Mesothelial cell of epicardium (in vitro differentiated cells): Measurements from ENCODE around the gene TBATA. TPM values are rescaled to one million over a fixed set of nuclear protein-coding genes. Genes with fewer than 3 reads are reported as not detected.

Experiments
- DNase-seq, 2 experiments: peaks; one replicate each; pipeline ENCODE4 v3.0.0; 2021; ENCODE audit warnings: low spot score in 2 of 2; ENCODE audit not compliant: unreplicated experiment in 2 of 2
- H3K27ac Mint-ChIP-seq: 2 replicates; pipeline ENCODE4 v1.8.0; 2021; ENCODE audit warnings: mixed read lengths
- H3K27me3 Mint-ChIP-seq: 2 replicates; pipeline ENCODE4 v1.8.0; 2021; ENCODE audit warnings: low read depth, mixed read lengths
- H3K36me3 Mint-ChIP-seq: 2 replicates; pipeline ENCODE4 v1.8.0; 2021; ENCODE audit warnings: mixed read lengths
- H3K4me1 Mint-ChIP-seq: 2 replicates; pipeline ENCODE4 v1.8.0; 2021; ENCODE audit warnings: mixed read lengths
- H3K4me3 Mint-ChIP-seq: 2 replicates; pipeline ENCODE4 v1.8.0; 2021; ENCODE audit warnings: mild to moderate bottlenecking, moderate library complexity, mixed read lengths
- H3K9me3 Mint-ChIP-seq: 2 replicates; pipeline ENCODE4 v1.8.0; 2021; ENCODE audit warnings: mixed read lengths
- CTCF ChIP-seq: fragments of 200-600 bp; sonication (generic); IDR thresholded peaks from one replicate; pipeline ENCODE4 v1.5.0; 2021; ENCODE audit warnings: antibody characterized with exemption; ENCODE audit not compliant: unreplicated experiment
- total RNA-seq: library from RNA; stranded (reverse); gene quantifications from 3 replicates; pipeline ENCODE4 v1.2.1, GENCODE V29; 2021

The TBATA gene
- total RNA-seq, 1 donor from 2014 or later, result not detected

- peaks cover 9% of the 10 kb centered on the region for H3K9me3 Mint-ChIP-seq
- no peak overlapping the region for H3K4me3 Mint-ChIP-seq
- peaks cover 1% of the 10 kb centered on the region for H3K27me3 Mint-ChIP-seq
- no peak for TF ChIP-seq CTCF
- no peaks in the 10 kb centered on the region for H3K4me1 Mint-ChIP-seq
- no peak overlapping the region for H3K27ac Mint-ChIP-seq
- H3K36me3 Mint-ChIP-seq, result no peaks in the 10 kb centered on the region
- DNase-seq, result no peak
These were observed 21.7 kb upstream of the TBATA start for GRCh38 chr10:70806841-70807240.

- Mint-ChIP-seq H3K4me1 (no peaks in the 10 kb centered on the region), H3K27ac (no peak overlapping the region), H3K27me3 (peaks cover 1% of the 10 kb centered on the region), H3K9me3 (peaks cover 12% of the 10 kb centered on the region), H3K4me3 (no peak overlapping the region), H3K36me3 (no peaks in the 10 kb centered on the region)
- TF ChIP-seq CTCF, result no peak
- DNase-seq, result no peak
These were observed 20.5 kb upstream of the TBATA start for GRCh38 chr10:70805619-70806215.

GRCh38 chr10:70804421-70804808 lies 19.2 kb upstream of the TBATA start:
- DNase-seq, result no peak
- H3K4me1 Mint-ChIP-seq, result no peaks in the 10 kb centered on the region
- TF ChIP-seq CTCF, result no peak
- H3K27me3 Mint-ChIP-seq, result peaks cover 5% of the 10 kb centered on the region
- H3K9me3 Mint-ChIP-seq, result peaks cover 12% of the 10 kb centered on the region
- H3K36me3 Mint-ChIP-seq, result no peaks in the 10 kb centered on the region
- H3K27ac Mint-ChIP-seq, result no peak overlapping the region
- H3K4me3 Mint-ChIP-seq, result no peak overlapping the region

GRCh38 chr10:70803775-70804420 lies 18.7 kb upstream of the TBATA start:
- no peaks in the 10 kb centered on the region for H3K36me3 Mint-ChIP-seq

GRCh38 chr10:70801854-70802253 lies 16.7 kb upstream of the TBATA start:
- no peak for TF ChIP-seq CTCF
- H3K27me3 Mint-ChIP-seq, result peaks cover 13% of the 10 kb centered on the region
- no peak for DNase-seq
- H3K4me1 Mint-ChIP-seq, result no peaks in the 10 kb centered on the region
- no peak overlapping the region for H3K27ac Mint-ChIP-seq
- H3K36me3 Mint-ChIP-seq, result no peaks in the 10 kb centered on the region
- H3K4me3 Mint-ChIP-seq, result no peak overlapping the region
- peaks cover 17% of the 10 kb centered on the region for H3K9me3 Mint-ChIP-seq

More at GRCh38 chr10:70803775-70804420, 18.7 kb upstream of the TBATA start:
- no peak overlapping the region for H3K4me3 Mint-ChIP-seq
- peaks cover 9% of the 10 kb centered on the region for H3K27me3 Mint-ChIP-seq
- peaks cover 12% of the 10 kb centered on the region for H3K9me3 Mint-ChIP-seq
- no peak for DNase-seq
- no peaks in the 10 kb centered on the region for H3K4me1 Mint-ChIP-seq
- TF ChIP-seq CTCF, result no peak
- H3K27ac Mint-ChIP-seq, result no peak overlapping the region
